ENCODE data around the gene ISX.

ISX gene

DNA sequence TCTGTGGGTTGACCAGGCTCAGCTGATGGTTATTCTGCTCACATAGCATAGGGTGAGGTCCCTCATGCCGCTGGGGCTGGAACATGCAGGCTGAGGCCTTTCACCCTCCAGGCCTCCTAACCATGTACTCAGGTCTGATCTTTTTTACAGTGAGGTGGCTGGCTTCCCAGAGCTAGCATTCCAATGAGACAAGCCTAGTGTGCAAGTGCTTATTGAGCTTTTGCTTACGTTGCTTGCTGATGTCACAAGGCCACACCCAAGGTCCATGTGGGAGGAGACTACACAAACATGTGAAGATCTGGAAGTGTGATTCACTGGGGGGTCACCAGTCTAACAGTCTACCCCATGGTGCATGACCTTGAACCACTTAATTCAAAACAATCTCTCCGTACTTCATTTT, 33.9 kb downstream of the ISX start:
- no peak overlapping the region for H3K4me3 ChIP-seq (replicated peaks; ENCODE audit: insufficient read depth, low read length)
- DNase-seq (ENCODE audit: low read depth in 1 of 2, low spot score in 1 of 2) = no peak
- no peak overlapping the region for H3K27ac ChIP-seq (replicated peaks)
- peaks cover 3% of the 10 kb centered on the region for H3K27me3 ChIP-seq (ENCODE audit: insufficient read depth, poor library complexity, severe bottlenecking)
- TF ChIP-seq SPI1 (IDR thresholded peaks at IDR 0.05; ENCODE audit: borderline replicate concordance, low read depth) (no peak), POLR2AphosphoS5 (IDR thresholded peaks at IDR 0.05; ENCODE audit: low read depth) (no peak), GABPA (IDR thresholded peaks at IDR 0.05; ENCODE audit: low read depth) (no peak)
- TF ChIP-seq, protein P1, sequence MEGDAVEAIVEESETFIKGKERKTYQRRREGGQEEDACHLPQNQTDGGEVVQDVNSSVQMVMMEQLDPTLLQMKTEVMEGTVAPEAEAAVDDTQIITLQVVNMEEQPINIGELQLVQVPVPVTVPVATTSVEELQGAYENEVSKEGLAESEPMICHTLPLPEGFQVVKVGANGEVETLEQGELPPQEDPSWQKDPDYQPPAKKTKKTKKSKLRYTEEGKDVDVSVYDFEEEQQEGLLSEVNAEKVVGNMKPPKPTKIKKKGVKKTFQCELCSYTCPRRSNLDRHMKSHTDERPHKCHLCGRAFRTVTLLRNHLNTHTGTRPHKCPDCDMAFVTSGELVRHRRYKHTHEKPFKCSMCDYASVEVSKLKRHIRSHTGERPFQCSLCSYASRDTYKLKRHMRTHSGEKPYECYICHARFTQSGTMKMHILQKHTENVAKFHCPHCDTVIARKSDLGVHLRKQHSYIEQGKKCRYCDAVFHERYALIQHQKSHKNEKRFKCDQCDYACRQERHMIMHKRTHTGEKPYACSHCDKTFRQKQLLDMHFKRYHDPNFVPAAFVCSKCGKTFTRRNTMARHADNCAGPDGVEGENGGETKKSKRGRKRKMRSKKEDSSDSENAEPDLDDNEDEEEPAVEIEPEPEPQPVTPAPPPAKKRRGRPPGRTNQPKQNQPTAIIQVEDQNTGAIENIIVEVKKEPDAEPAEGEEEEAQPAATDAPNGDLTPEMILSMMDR (IDR thresholded peaks at IDR 0.05; ENCODE audit: insufficient read depth, low read length) = no peak
- TF ChIP-seq, protein P2, sequence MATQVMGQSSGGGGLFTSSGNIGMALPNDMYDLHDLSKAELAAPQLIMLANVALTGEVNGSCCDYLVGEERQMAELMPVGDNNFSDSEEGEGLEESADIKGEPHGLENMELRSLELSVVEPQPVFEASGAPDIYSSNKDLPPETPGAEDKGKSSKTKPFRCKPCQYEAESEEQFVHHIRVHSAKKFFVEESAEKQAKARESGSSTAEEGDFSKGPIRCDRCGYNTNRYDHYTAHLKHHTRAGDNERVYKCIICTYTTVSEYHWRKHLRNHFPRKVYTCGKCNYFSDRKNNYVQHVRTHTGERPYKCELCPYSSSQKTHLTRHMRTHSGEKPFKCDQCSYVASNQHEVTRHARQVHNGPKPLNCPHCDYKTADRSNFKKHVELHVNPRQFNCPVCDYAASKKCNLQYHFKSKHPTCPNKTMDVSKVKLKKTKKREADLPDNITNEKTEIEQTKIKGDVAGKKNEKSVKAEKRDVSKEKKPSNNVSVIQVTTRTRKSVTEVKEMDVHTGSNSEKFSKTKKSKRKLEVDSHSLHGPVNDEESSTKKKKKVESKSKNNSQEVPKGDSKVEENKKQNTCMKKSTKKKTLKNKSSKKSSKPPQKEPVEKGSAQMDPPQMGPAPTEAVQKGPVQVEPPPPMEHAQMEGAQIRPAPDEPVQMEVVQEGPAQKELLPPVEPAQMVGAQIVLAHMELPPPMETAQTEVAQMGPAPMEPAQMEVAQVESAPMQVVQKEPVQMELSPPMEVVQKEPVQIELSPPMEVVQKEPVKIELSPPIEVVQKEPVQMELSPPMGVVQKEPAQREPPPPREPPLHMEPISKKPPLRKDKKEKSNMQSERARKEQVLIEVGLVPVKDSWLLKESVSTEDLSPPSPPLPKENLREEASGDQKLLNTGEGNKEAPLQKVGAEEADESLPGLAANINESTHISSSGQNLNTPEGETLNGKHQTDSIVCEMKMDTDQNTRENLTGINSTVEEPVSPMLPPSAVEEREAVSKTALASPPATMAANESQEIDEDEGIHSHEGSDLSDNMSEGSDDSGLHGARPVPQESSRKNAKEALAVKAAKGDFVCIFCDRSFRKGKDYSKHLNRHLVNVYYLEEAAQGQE (IDR thresholded peaks at IDR 0.05; ENCODE audit: insufficient replicate concordance, low read depth) = no peak

DNA sequence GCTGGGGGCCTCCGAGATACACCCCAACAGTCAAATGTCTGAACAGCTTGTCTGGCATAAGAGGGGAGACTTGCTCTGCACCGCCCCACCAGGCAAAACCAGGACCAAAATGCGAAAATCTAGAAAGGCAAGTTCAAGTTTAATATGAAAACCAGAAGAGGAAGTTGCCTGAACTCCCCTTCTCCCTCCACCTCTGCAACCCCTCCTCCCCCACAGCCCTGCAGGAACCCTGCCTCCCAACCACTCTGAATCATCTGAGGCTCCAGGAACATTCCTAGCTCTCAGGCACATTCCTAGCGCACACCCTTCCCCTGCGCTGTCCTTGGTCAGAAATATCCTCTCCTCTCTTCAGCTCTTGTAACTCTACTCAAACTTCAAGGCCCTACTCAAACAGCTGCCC, 36.7 kb downstream of the ISX start:
- peak; percentile 15; the same call in 1 of the 2 replicates for TF ChIP-seq SPI1 (IDR thresholded peaks at IDR 0.05; ENCODE audit: borderline replicate concordance, low read depth)
- no peak for TF ChIP-seq POLR2AphosphoS5 (IDR thresholded peaks at IDR 0.05; ENCODE audit: low read depth)
- DNase-seq (ENCODE audit: low read depth in 1 of 2, low spot score in 1 of 2) = peak; percentile 14 to 34
- peaks cover 3% of the 10 kb centered on the region for H3K27me3 ChIP-seq (ENCODE audit: insufficient read depth, poor library complexity, severe bottlenecking)
- no peak overlapping the region for H3K27ac ChIP-seq (replicated peaks)
- no peak overlapping the region for H3K4me3 ChIP-seq (replicated peaks; ENCODE audit: insufficient read depth, low read length)

DNA sequence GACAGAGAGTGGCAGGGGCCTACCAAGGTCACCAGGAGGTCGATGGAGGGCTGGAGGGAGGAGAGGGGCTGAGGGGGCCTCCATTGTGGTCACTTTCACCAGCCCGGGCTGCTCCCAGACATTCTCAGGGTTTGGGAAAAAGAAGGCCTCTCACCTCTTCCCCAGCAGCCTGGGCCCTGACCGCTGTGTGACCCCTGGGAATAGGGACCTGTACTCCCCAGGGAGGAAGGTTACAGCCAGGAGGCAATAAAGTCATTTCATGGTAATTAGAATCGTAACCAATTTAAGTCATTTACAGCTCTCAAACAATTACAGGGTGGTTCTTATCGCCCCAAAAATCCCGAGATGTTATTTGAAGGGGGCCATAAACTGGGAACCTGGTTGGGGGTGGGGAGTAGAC, 37.8 kb downstream of the ISX start:
- no peak for DNase-seq (ENCODE audit: low read depth in 1 of 2, low spot score in 1 of 2)
- no peak overlapping the region for H3K4me3 ChIP-seq (replicated peaks; ENCODE audit: insufficient read depth, low read length)
- TF ChIP-seq, protein P1 (IDR thresholded peaks at IDR 0.05; ENCODE audit: insufficient read depth, low read length) = no peak

DNA sequence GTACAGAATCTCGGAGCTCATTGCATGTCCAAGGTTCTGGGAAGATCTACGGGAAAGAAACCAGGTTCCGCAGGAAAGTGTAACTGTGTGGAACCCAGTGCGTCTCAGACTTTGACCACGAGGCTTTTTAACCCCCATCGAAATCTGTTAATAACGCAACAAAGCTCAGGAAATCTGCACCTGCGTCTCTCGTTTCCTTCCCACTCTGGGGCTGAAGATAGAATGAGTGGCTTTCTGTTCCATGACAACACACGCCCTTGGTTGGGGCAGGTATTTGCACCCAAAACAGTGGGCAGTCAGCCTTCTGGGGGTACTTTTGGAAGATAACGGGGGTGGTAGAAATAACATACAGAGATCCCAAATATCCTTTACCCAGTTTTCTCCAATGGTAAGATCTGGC, 38.5 kb downstream of the ISX start:
- Histone ChIP-seq H3K4me3 (replicated peaks; ENCODE audit: insufficient read depth, low read length) (no peak overlapping the region), H3K27ac (replicated peaks) (no peak overlapping the region), H3K27me3 (ENCODE audit: insufficient read depth, poor library complexity, severe bottlenecking) (peaks cover 3% of the 10 kb centered on the region)
- TF ChIP-seq, protein P1 (IDR thresholded peaks at IDR 0.05; ENCODE audit: insufficient read depth, low read length) = no peak
- TF ChIP-seq SPI1 (IDR thresholded peaks at IDR 0.05; ENCODE audit: borderline replicate concordance, low read depth) = no peak
- no peak for TF ChIP-seq GABPA (IDR thresholded peaks at IDR 0.05; ENCODE audit: low read depth)
- TF ChIP-seq, protein P2 (IDR thresholded peaks at IDR 0.05; ENCODE audit: insufficient replicate concordance, low read depth) = no peak
- TF ChIP-seq POLR2AphosphoS5 (IDR thresholded peaks at IDR 0.05; ENCODE audit: low read depth) = no peak
- DNase-seq (ENCODE audit: low read depth in 1 of 2, low spot score in 1 of 2) = no peak

More for the DNA sequence above, 37.8 kb downstream of the ISX start:
- Histone ChIP-seq H3K27ac (replicated peaks) (no peak overlapping the region), H3K27me3 (ENCODE audit: insufficient read depth, poor library complexity, severe bottlenecking) (peaks cover 3% of the 10 kb centered on the region)

All from HL-60 (cell line).